Stomach (tissue), 4 donors: Measurements from ENCODE around the gene KHK.

Source experiments
- EP300 ChIP-seq: sonication (generic); formaldehyde crosslinking; IDR thresholded peaks from one replicate; pipeline ENCODE4 v1.6.1; 2017; ENCODE audit warnings: antibody characterized with exemption
- POLR2A ChIP-seq, 4 donors: fragments of 450-650 bp; IDR thresholded peaks; one replicate each; pipeline ENCODE4 v1.6.1; 2016; ENCODE audit warnings: antibody characterized with exemption in 4 of 4, control low read depth in 2 of 4, mild to moderate bottlenecking in 1 of 4, moderate library complexity in 1 of 4
- POLR2AphosphoS5 ChIP-seq, 3 donors: sonication (generic); formaldehyde crosslinking; IDR thresholded peaks; one replicate each; pipeline ENCODE4 v1.6.1; 2016; ENCODE audit warnings: antibody characterized with exemption in 3 of 3
- TF ChIP-seq, protein P1 (sequence below), 7 experiments: fragments of 450-650 bp in 4 of 7; fragments of 200-600 bp in 3 of 7; sonication (generic) in 3 of 7; IDR thresholded peaks; one replicate each; pipeline ENCODE4 v1.5.1; 2016 to 2019; ENCODE audit warnings: antibody characterized with exemption in 7 of 7, control low read depth in 2 of 7, mild to moderate bottlenecking in 1 of 7

- TF ChIP-seq, protein P1, sequence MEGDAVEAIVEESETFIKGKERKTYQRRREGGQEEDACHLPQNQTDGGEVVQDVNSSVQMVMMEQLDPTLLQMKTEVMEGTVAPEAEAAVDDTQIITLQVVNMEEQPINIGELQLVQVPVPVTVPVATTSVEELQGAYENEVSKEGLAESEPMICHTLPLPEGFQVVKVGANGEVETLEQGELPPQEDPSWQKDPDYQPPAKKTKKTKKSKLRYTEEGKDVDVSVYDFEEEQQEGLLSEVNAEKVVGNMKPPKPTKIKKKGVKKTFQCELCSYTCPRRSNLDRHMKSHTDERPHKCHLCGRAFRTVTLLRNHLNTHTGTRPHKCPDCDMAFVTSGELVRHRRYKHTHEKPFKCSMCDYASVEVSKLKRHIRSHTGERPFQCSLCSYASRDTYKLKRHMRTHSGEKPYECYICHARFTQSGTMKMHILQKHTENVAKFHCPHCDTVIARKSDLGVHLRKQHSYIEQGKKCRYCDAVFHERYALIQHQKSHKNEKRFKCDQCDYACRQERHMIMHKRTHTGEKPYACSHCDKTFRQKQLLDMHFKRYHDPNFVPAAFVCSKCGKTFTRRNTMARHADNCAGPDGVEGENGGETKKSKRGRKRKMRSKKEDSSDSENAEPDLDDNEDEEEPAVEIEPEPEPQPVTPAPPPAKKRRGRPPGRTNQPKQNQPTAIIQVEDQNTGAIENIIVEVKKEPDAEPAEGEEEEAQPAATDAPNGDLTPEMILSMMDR (IDR thresholded peaks at IDR 0.05) = no peak
- TF ChIP-seq EP300 = no peak
- no peak for TF ChIP-seq POLR2A (IDR thresholded peaks at IDR 0.05)
- TF ChIP-seq POLR2AphosphoS5 (IDR thresholded peaks at IDR 0.05) = no peak
These were observed 32.8 kb upstream of the KHK start for GRCh38 chr2:27053776-27054175.
